HG03039 (cell line): Measurements from ENCODE around the gene NDST3.

ENCODE experiments used
- ATAC-seq: cut with Tn5 transposase; IDR thresholded peaks from one replicate; pipeline ENCODE4 v1.9.1; 2021; ENCODE audit warnings: mild to moderate bottlenecking, moderate library complexity; ENCODE audit not compliant: unreplicated experiment

Gene NDST3

GRCh38 chr4:118307643-118308042 is 273.4 kb downstream of the NDST3 start:
- no peak for ATAC-seq
